HCT116 (cell line): ENCODE results near the gene STK24. TPM values are rescaled to one million over a fixed set of nuclear protein-coding genes. Genes with fewer than 3 reads are reported as not detected.

Source experiments
- ATAC-seq: fragments of 200-7000 bp; cut with Tn5 transposase; 2 replicates; pipeline ENCODE4 v1.9.1; 2020; ENCODE audit warnings: mild to moderate bottlenecking, moderate library complexity
- BruUV-seq: library from RNA; stranded (reverse); fragments of 400-500 nt; replicated peaks from 2 replicates; lab custom pipeline; 2021; lab: Mats Ljungman, UMichigan
- CTCF ChIA-PET: fragments of 300-600 bp; sonication (Branson Sonifier 250); formaldehyde crosslinking; loops from one replicate; lab custom pipeline; 2021; ENCODE audit warnings: antibody characterized with exemption; lab: Charles Lee
- POLR2A ChIA-PET: fragments of 300-600, 350-600 bp; sonication (Branson Sonifier 250); formaldehyde crosslinking; loops from one replicate; lab custom pipeline; 2021; ENCODE audit warnings: antibody characterized with exemption; lab: Charles Lee
- RAD21 ChIA-PET, 2 experiments: fragments of 300-600 bp; sonication (Branson Sonifier 250); formaldehyde crosslinking; loops; one replicate each; lab custom pipeline; 2023; ENCODE audit warnings: low total read pairs in 2 of 2; ENCODE audit not compliant: uncharacterized antibody in 2 of 2, unreplicated experiment in 2 of 2, low non-redundant PET in 1 of 2; lab: Charles Lee
- DNase-seq: peaks from one replicate; pipeline ENCODE4 v3.0.0-alpha.2; 2010; ENCODE audit warnings: low read depth, low spot score
- H2AFZ ChIP-seq: fragments of 200-600 bp; shearing (Covaris generic), sonication (generic); 2 replicates; pipeline ENCODE4 v1.6.1; 2017; ENCODE audit warnings: low read depth, mixed run types, mixed read lengths, antibody characterized with exemption, low read length; ENCODE audit not compliant: poor library complexity, severe bottlenecking
- H3K27ac ChIP-seq: 2 replicates; pipeline ENCODE4 v1.5.1; 2012; ENCODE audit warnings: low read depth, low read length
- H3K27me3 ChIP-seq: fragments of 200-600 bp; sonication (generic); 2 replicates; pipeline ENCODE4 v1.6.1; 2016; ENCODE audit warnings: mixed run types, low read length, mixed read lengths; ENCODE audit not compliant: insufficient read depth
- H3K36me3 ChIP-seq, 2 experiments: fragments of 200-500 bp in 1 of 2; fragments of 200-600 bp in 1 of 2; sonication (Bioruptor generic) in 1 of 2; sonication (generic) in 1 of 2; 2 replicates each; pipeline versions ENCODE4 v1.5.1 to v1.6.1; 2014 to 2016; ENCODE audit warnings: low read length in 2 of 2, inconsistent platforms in 1 of 2, mixed read lengths in 1 of 2, mixed run types in 1 of 2; ENCODE audit not compliant: insufficient read depth in 2 of 2, control insufficient read depth in 1 of 2
- H3K4me1 ChIP-seq, 2 experiments: fragments of 200-600 bp in 1 of 2; sonication (generic) in 1 of 2; 2 replicates each; pipeline versions ENCODE4 v1.5.1 to v1.6.1; 2012 to 2017; ENCODE audit warnings: low read length in 2 of 2, inconsistent platforms in 1 of 2, mild to moderate bottlenecking in 1 of 2, mixed read lengths in 1 of 2, mixed run types in 1 of 2, moderate library complexity in 1 of 2; ENCODE audit not compliant: insufficient read depth in 2 of 2, control insufficient read depth in 1 of 2
- H3K4me2 ChIP-seq: fragments of 200-600 bp; sonication (generic); 2 replicates; pipeline ENCODE4 v1.6.1; 2017; ENCODE audit warnings: mixed run types, low read length, mixed read lengths
- H3K4me3 ChIP-seq, 2 experiments: fragments of 200-600 bp in 1 of 2; sonication (generic) in 1 of 2; replicated peaks in 1 of 2; 2 replicates each; pipeline ENCODE4 v1.5.1; 2011 to 2016; ENCODE audit warnings: low read length in 2 of 2, control low read depth in 1 of 2, low read depth in 1 of 2, mild to moderate bottlenecking in 1 of 2, mixed read lengths in 1 of 2, mixed run types in 1 of 2
- H3K79me2 ChIP-seq: fragments of 200-600 bp; sonication (generic); 2 replicates; pipeline ENCODE4 v1.6.1; 2017; ENCODE audit warnings: mild to moderate bottlenecking, mixed run types, low read length, moderate library complexity, mixed read lengths; ENCODE audit not compliant: insufficient read depth
- H3K9ac ChIP-seq: fragments of 200-600 bp; sonication (generic); 2 replicates; pipeline ENCODE4 v1.6.1; 2016; ENCODE audit warnings: low read length, mixed read lengths
- H3K9me2 ChIP-seq: fragments of 200-600 bp; sonication (generic), shearing (Covaris generic); 2 replicates; pipeline ENCODE4 v1.6.1; 2017; ENCODE audit warnings: mixed run types, mild to moderate bottlenecking, moderate library complexity; ENCODE audit not compliant: insufficient read depth
- H3K9me3 ChIP-seq, 2 experiments: fragments of 200-500 bp in 1 of 2; fragments of 200-600 bp in 1 of 2; sonication (Bioruptor generic) in 1 of 2; sonication (generic) in 1 of 2; 2 replicates each; pipeline ENCODE4 v1.6.1; 2014 to 2017; ENCODE audit warnings: low read length in 2 of 2, mixed read lengths in 2 of 2, inconsistent platforms in 1 of 2, low read depth in 1 of 2, mild to moderate bottlenecking in 1 of 2, mixed run types in 1 of 2, moderate library complexity in 1 of 2; ENCODE audit not compliant: control insufficient read depth in 1 of 2, insufficient read depth in 1 of 2
- H4K20me1 ChIP-seq: fragments of 200-600 bp; sonication (generic), shearing (Covaris generic); 2 replicates; pipeline ENCODE4 v1.6.1; 2017; ENCODE audit warnings: mixed run types, mild to moderate bottlenecking, moderate library complexity; ENCODE audit not compliant: insufficient read depth
- CTCF ChIP-seq, 3 experiments: fragments of 200-600 bp in 1 of 3; sonication (generic) in 1 of 3; IDR thresholded peaks in 2 of 3; conservative IDR thresholded peaks in 1 of 3; 2 replicates each; pipeline ENCODE4 v1.5.1; 2012 to 2017; ENCODE audit warnings: low read depth in 2 of 3, low read length in 2 of 3, antibody characterized with exemption in 1 of 3, borderline replicate concordance in 1 of 3, control low read depth in 1 of 3, mild to moderate bottlenecking in 1 of 3, mixed read lengths in 1 of 3, mixed run types in 1 of 3, moderate library complexity in 1 of 3; ENCODE audit not compliant: insufficient read depth in 1 of 3
- POLR2AphosphoS5 ChIP-seq: IDR thresholded peaks from 2 replicates; pipeline ENCODE4 v1.6.1; 2011; ENCODE audit warnings: mild to moderate bottlenecking, low read depth, low read length, moderate library complexity
- intact Hi-C: fragments of 100-400 bp; cut with micrococcal nuclease; formaldehyde crosslinking; loops from 2 replicates; pipeline ENCODE4 v1.10.0; 2022
- total RNA-seq: library from RNA; stranded (reverse); gene quantifications from one replicate; pipeline ENCODE4 v1.2.1, GENCODE V29; 2021; ENCODE audit not compliant: unreplicated experiment

The STK24 gene
- total RNA-seq, 1 experiment from 2014 or later = 137 TPM

GRCh38 chr13:98482476-98483444, 94.1 kb downstream of the STK24 start:
- ChIA-PET POLR2A (interaction anchor here (0.6 to 1.7 kb wide), 3 partner anchors 12 to 297 kb away, joined by 3 to 5 read pairs (median 4); no protein-coding TSS in a partner anchor), RAD21 (no interaction called here), CTCF (interaction anchor here (0.7 to 1.6 kb wide), 4 partner anchors 170 to 694 kb away, joined by 3 to 4 read pairs (median 4); no protein-coding TSS in a partner anchor)
- peaks cover 96% of the 10 kb centered on the region for H3K79me2 ChIP-seq
- no peaks in the 10 kb centered on the region for H3K9me3 ChIP-seq
- H3K4me1 ChIP-seq = peaks cover 44 to 86% of the 10 kb centered on the region in 2 experiments
- TF ChIP-seq CTCF (IDR thresholded peaks at IDR 0.05 in 2 of 3, conservative IDR thresholded peaks at IDR 0.05 in 1 of 3; ENCODE audit: borderline replicate concordance in 1 of 3, insufficient read depth in 1 of 3, low read depth in 2 of 3, low read length in 2 of 3) (peak in 1 of 3 experiments; percentile 31; a peak in 1 of 6 replicates), POLR2AphosphoS5 (no peak)
- DNase-seq = no peak
- 0 out of 2 replicates have a peak, but pooled peaks cover 7% of the 10 kb centered on the region for H4K20me1 ChIP-seq
- no peaks in the 10 kb centered on the region for H3K27me3 ChIP-seq
- no peak overlapping the region for H3K4me2 ChIP-seq
- H3K36me3 ChIP-seq = peaks cover 0 to 3% of the 10 kb centered on the region in 2 experiments; a peak in 1 of 4 replicates
- ATAC-seq = no peak
- no peak overlapping the region for H2AFZ ChIP-seq
- BruUV-seq = no TSS peak
- intact Hi-C loops = no loop called here
- H3K4me3 ChIP-seq = no peak overlapping the region
- H3K9ac ChIP-seq = no peak overlapping the region
- peak overlapping the region; percentile 73; the same call in 1 of the 2 replicates for H3K27ac ChIP-seq
- no peaks in the 10 kb centered on the region for H3K9me2 ChIP-seq
